Fibroblast of skin of scalp (primary cell): Measurements from ENCODE around the gene CTIF.

Source experiments
- DNase-seq: peaks from one replicate; pipeline ENCODE4 v3.0.0-alpha.2; 2013

Gene CTIF

DNA sequence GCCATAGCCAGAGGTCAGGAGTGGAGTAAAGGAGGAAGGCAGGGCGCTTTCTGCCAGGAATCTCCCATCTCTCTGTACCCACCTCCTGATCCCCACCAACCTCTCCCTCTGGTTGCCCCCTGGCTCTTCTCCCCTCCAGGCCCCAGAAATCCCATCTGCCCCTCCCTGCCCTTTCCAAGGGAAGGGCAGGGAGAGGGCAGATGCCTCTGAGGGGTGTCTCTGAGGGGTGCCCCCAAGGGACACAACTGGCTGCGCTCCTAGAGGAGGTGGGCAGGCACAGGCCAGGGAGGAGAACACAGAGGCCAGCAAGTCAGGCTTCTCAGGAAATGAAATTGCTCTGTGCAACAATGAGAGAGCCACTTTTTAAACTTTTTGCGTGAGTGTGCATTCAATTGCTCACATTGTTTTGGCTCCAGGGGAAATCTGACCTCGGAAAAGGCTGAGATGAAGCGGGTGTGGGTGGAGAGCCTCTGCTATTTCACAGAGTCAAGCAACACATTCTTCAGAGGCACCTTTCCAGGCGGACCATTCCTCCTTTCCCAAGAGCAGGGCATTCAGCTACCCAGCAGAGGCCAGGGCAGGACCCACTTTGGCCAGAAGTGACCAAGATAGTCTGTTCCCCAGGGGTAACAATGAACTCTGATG is 286.4 kb downstream of the CTIF start:
- DNase-seq = peak; percentile 30

GRCh38 chr18:48826271-48826670 is 287.4 kb downstream of the CTIF start:
- no peak for DNase-seq

GRCh38 chr18:48826806-48827205 is 288.0 kb downstream of the CTIF start:
- DNase-seq = no peak

DNA sequence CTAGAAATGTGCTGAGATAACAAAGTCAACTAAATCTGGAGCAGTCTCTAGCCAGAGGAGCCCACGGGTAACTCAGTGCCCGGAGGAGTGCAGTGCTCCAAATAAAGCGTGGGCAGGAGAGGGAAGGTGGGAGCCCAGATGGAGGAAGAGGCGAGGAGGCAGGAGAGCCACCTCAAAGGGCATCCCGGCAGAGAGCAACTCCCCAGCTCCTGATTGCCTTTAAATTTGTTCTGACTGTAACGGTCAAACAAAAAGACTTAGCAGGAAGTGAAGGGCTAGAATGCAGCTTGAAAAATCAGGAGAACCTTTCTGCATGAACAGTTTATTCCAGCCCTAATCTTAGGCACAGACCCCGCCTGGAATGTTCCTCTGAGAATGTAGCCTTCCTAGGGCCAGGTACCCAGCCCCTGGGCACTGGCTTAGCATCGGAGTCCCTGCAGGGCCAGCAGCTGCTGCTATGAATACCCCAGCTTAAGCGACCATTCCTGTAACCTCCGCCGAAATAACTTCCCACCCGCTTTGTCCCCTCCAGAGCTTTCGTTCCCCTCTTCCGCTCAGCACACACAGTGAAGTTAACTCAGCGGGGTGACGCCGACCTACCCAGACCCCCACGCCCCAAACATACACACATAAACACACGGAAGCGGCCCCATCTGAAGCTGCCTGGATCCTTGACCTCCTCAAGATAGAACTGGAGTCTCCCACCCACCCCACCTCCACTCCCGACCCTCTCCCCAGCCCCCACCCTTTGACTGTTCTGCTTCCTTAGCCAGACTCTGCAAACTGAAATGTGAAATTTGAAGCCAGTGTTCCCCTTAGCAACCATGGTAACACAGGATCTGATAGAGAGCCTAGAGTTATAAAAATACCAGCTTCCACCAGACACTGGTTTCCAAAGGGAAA is 288.7 kb downstream of the CTIF start:
- peak; percentile 53 for DNase-seq

GRCh38 chr18:48828194-48828545 is 289.3 kb downstream of the CTIF start:
- DNase-seq = no peak

GRCh38 chr18:48828691-48829442 is 290.0 kb downstream of the CTIF start:
- DNase-seq = no peak

GRCh38 chr18:48829443-48830149 is 290.8 kb downstream of the CTIF start:
- no peak for DNase-seq

GRCh38 chr18:48831113-48831759 is 292.4 kb downstream of the CTIF start:
- DNase-seq = no peak

- DNase-seq = no peak
Measured at GRCh38 chr18:48831802-48832201, 293.0 kb downstream of the CTIF start.

DNA sequence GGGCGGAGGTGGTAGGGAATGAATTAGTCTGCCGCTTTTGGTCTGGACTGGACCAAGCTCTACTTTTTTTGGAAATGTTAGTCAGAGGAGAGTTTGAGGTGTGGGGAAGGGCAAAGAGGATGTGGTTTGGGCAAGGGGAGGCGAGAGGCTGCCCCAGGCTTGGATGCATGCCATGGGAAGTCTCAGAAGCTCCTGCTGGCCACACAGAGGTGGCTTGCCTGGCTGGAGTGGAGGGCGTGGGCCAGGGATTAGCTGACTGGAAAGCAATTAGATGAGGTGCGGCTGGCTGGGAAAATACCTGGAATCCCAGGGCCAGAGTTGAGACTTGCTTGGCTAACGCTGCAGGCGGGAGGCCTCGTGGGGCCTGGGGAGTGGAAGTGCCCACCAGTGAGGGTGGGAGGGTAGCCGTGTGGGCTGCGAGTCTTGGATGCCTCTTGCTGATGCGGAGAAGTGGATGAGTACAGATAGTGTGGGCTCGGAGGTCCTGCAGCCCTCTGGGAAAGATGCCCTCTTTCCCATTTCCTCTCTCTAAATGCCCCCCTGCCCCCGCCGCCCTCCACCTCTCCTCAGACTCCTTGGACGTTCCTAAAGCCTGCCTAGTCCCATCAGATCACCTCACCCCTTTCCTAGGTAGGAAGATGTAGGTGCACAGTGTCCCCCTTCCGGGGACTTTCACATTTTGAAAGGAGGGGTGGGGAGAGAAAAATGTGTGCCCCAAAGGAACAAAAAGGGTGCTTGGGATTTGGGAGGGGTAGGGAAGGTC is 294.3 kb downstream of the CTIF start:
- peak; percentile 71 for DNase-seq

DNA sequence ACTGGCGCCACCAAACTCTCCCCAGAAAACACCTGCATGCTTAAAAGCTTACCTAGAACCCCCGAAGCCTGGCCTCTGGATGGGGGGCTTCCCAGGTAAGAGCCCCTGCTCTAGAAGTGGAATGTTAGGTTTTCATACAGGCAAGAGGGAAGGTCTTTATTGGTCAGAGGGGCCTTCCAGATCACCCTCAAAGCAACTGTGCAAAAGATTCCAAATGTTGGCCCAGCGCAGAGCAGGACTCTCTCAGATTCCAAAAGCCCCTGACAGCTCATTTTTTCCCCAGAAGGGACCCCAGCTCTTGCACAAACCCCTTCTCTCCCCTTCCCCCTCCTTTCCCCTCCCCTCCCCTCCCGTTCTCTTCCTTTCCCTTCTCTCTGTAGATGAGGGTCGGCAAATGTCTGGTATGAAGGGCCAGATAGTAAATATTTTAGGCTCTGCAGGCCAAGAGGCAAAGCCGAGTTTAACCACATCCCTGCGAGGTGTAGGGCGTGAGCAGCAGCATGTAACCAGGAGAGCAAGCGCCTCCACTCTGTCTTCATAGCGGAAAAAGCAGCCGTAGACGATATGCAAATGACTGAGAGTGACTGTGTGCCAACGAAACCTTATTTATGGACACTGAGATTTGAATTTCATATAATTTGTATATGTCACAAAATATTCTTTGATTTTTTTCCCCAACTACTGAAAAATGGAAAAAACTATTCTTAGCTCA is 295.0 kb downstream of the CTIF start:
- no peak for DNase-seq

GRCh38 chr18:48834413-48835031 is 295.7 kb downstream of the CTIF start:
- DNase-seq = peak; percentile 93

- no peak for DNase-seq
Measured at GRCh38 chr18:48835119-48835518, 296.3 kb downstream of the CTIF start.

DNA sequence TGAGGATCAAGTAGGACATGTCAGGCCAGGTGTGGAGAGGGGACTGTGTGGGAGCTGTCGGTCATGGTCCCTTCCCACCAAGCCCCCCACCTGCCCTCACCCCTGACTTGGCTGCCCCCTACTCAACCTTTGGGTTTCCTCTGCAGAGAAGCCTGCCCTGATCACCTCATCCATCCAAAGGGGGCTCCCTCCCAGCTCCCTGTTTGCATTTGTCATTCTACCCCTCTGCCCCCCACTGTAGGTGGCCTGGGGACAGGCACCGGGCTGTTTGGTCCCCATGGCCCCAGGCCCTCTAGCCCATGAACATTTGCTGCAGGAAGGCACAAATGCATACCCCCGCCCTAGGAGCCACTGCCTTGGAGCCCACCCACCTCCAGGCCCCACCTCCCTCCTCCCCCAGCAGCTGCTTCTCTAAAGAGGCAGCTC is 296.9 kb downstream of the CTIF start:
- no peak for DNase-seq

- no peak for DNase-seq
Measured at GRCh38 chr18:48836231-48836805, 297.5 kb downstream of the CTIF start.

GRCh38 chr18:48836806-48837615 is 298.2 kb downstream of the CTIF start:
- no peak for DNase-seq

DNA sequence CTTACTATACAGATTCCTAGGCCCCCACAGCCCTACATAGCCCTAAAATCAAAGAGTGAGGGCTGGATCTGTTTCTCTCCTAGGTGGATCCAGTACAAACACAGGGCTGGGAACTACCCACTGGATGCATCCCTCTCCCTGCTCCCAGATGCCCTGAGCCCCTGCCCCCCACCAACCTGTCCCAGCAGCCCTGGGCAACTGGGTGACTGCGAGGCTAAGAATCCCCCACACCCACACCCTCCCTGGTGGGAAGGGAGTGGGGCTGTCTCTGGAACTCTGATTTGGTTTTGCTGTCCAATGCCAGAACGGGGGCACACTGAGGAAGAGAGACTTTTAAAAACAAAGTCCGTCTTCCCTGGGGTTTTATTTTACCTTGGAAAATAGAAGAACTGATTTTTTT is 298.8 kb downstream of the CTIF start:
- no peak for DNase-seq

DNA sequence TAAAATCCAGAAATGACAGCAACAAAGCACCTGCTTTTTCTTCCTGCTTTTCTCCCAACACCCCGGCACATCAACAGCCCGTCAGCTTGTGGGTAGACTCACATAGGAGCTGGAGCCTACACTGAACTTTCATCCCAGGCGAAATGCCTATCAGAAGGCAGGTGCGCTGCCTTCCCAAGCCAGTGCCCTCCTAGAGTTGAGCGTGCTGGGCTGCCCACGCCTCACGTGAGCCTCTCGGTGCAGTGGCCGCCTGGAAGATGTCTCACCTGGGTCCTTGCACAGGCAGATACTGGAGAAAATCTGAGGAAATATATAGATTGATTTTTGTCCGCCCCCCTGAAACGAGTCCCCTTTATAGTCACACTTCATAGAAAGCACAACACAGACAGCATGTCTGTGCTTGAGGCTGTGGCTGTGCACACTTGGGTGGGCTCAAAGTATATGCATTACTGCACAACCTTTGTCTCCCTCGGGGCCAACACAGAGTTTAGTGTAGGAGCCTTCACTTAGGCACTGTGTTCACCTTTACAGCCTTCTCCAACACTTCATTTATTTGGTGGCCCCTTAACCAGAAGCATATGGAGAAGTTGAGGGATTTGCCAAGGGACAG is 299.4 kb downstream of the CTIF start:
- no peak for DNase-seq
